Measurements from ENCODE around the gene WIPF3.

DNA sequence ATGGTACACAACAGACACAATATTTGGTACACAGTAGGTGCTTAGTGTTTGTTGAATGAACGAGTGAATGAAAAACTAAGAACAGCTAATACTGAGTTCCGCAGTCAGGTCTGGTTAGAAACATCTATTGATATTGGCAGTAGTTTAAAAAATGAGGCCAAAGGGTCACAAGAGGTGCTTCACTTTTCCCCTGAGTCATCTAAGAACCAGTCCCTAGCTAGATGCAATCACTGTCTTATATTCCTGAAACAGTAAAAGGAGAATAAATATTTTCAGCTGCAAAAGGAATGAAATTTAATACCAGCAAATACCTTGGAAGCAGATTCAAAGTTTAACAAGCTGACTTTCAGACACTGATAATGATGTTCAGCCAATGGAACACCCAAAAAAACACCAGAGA, 128.8 kb downstream of the WIPF3 start:
- TF ChIP-seq, protein P1, sequence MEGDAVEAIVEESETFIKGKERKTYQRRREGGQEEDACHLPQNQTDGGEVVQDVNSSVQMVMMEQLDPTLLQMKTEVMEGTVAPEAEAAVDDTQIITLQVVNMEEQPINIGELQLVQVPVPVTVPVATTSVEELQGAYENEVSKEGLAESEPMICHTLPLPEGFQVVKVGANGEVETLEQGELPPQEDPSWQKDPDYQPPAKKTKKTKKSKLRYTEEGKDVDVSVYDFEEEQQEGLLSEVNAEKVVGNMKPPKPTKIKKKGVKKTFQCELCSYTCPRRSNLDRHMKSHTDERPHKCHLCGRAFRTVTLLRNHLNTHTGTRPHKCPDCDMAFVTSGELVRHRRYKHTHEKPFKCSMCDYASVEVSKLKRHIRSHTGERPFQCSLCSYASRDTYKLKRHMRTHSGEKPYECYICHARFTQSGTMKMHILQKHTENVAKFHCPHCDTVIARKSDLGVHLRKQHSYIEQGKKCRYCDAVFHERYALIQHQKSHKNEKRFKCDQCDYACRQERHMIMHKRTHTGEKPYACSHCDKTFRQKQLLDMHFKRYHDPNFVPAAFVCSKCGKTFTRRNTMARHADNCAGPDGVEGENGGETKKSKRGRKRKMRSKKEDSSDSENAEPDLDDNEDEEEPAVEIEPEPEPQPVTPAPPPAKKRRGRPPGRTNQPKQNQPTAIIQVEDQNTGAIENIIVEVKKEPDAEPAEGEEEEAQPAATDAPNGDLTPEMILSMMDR (IDR thresholded peaks at IDR 0.05) = no peak
- no peak for TF ChIP-seq POLR2AphosphoS5 (IDR thresholded peaks at IDR 0.05)

Measured in upper lobe of left lung (tissue), 4 donors.